ENCODE results near the gene HSD17B13.

HSD17B13 gene

DNA sequence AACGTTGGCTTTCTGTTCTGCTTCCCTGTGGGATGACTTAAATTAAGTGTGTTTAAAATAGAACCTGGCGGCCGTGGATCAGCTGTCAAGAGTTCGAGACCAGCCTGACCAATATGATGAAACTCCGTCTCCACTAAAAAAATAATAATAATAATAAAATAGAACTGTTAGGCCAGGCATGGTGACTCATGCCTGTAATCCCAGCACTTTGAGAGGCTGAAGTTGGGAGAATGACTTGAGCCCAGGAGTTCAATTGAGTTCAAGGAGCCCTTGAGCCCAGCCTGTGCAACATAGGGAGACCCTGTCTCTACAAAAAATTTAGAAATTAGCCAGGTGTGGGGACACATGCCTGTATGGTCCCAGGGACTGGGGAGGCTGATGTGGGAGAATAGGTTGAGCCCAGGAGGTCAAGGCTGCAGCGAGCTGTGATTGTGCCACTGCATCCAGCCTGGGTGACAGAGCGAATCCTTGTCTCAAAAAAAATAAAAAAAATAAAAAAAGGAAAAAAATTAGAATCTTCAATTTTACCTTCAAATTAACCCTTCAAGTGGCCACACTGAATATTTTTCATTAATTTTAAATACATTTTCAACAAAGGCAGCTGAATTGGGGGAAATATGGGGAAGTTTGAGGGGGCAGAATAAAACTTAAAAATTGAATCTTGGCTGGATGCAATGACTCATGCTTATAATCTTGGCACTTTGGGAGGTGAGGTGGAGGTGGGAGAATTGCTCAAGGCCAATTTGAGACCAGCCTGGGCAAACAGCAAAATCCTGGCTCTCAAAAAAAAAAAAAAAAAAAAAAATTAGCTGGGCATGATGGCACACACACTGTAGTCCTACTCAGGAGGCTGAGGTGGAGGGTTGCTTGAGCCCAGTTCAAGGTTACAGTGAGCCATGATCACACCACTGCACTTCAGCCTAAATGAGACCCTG lies 31.8 kb upstream of the HSD17B13 start:
- H3K79me1 ChIP-seq (ENCODE audit: low read depth, low read length) = no peaks in the 10 kb centered on the region
- H3K27ac ChIP-seq (replicated peaks; ENCODE audit: low read length) = no peak overlapping the region
- no peak overlapping the region for H2BK15ac ChIP-seq (ENCODE audit: low read length)
- no peak overlapping the region for H3K9ac ChIP-seq (ENCODE audit: low read depth, low read length, poor library complexity)
- H3K23ac ChIP-seq (ENCODE audit: low read depth, low read length, poor library complexity) = no peak overlapping the region
- no peak overlapping the region for H2AK5ac ChIP-seq (ENCODE audit: low read depth, low read length)
- H3K9me3 ChIP-seq (replicated peaks in 1 of 2; ENCODE audit: control insufficient read depth in 2 of 2, insufficient read depth in 1 of 2, low read depth in 1 of 2, low read length in 2 of 2) = no peaks in the 10 kb centered on the region
- no peak for DNase-seq (ENCODE audit: low spot score)
- no peak overlapping the region for H2BK12ac ChIP-seq (ENCODE audit: low read length)
- peaks cover 0 to 29% of the 10 kb centered on the region in 2 donors for H3K36me3 ChIP-seq (replicated peaks in 1 of 2; ENCODE audit: control insufficient read depth in 2 of 2, insufficient read depth in 2 of 2, low read length in 2 of 2)
- no peak overlapping the region for H3K4me3 ChIP-seq (ENCODE audit: low read length in 2 of 2)
- no peak overlapping the region for H2BK5ac ChIP-seq (ENCODE audit: low read length)
- no peak overlapping the region for H3K4me2 ChIP-seq (ENCODE audit: insufficient read depth, low read length, poor library complexity, severe bottlenecking)
- H2BK120ac ChIP-seq (ENCODE audit: low read depth, low read length) = no peak overlapping the region
- H4K91ac ChIP-seq (ENCODE audit: low read depth, low read length, poor library complexity) = no peak overlapping the region
- no peak overlapping the region for H3K14ac ChIP-seq (ENCODE audit: low read length)
- no peak overlapping the region for H2AFZ ChIP-seq (ENCODE audit: low read length)
- no peak overlapping the region for H3K18ac ChIP-seq (ENCODE audit: low read length)
- H3K4me1 ChIP-seq (ENCODE audit: control insufficient read depth in 2 of 2, insufficient read depth in 1 of 2, low read depth in 1 of 2, low read length in 2 of 2) = no peaks in the 10 kb centered on the region
- WGBS, 2 donors (ENCODE audit: extremely low coverage in 2 of 2, insufficient read length in 2 of 2, insufficient replicate concordance in 1 of 2) = no CpG with 5 or more reads among the region's 7 CpGs
- H3K27me3 ChIP-seq (ENCODE audit: control insufficient read depth in 3 of 3, insufficient read depth in 3 of 3, low read depth in 1 of 3, low read length in 3 of 3) = no peaks in the 10 kb centered on the region
- no peak overlapping the region for H3K4ac ChIP-seq (ENCODE audit: low read length)
- H4K8ac ChIP-seq (ENCODE audit: low read depth, low read length) = no peak overlapping the region

DNA sequence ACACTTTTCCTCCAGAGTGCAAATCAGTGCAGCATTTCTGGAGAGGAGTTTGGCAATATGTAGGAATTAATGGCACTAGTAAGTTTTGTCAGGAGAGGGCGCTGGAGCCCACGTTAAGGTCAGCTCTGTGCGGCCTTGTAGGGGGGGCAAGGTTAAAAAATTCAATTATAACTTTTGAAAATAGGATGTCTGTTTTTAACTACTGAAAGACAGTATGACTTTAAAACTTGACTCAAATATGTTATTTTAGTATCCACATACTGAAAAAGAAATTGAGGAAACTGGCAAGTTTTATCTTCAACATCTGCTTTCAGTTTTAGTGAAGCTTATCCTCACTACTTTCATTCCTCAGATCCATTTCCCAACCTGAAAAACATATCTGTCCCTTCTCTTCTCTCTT lies 30.9 kb upstream of the HSD17B13 start:
- no peak overlapping the region for H2BK12ac ChIP-seq (ENCODE audit: low read length)
- no peaks in the 10 kb centered on the region for H3K9me3 ChIP-seq (replicated peaks in 1 of 2; ENCODE audit: control insufficient read depth in 2 of 2, insufficient read depth in 1 of 2, low read depth in 1 of 2, low read length in 2 of 2)
- H3K27me3 ChIP-seq (ENCODE audit: control insufficient read depth in 3 of 3, insufficient read depth in 3 of 3, low read depth in 1 of 3, low read length in 3 of 3) = no peaks in the 10 kb centered on the region
- H3K18ac ChIP-seq (ENCODE audit: low read length) = no peak overlapping the region
- DNase-seq (ENCODE audit: low spot score) = peak; percentile 24
- H3K36me3 ChIP-seq (replicated peaks in 1 of 2; ENCODE audit: control insufficient read depth in 2 of 2, insufficient read depth in 2 of 2, low read length in 2 of 2) = peaks cover 0 to 21% of the 10 kb centered on the region in 2 donors
- no peak overlapping the region for H3K14ac ChIP-seq (ENCODE audit: low read length)
- no peak overlapping the region for H3K4ac ChIP-seq (ENCODE audit: low read length)
- no peak overlapping the region for H4K91ac ChIP-seq (ENCODE audit: low read depth, low read length, poor library complexity)
- H3K4me1 ChIP-seq (ENCODE audit: control insufficient read depth in 2 of 2, insufficient read depth in 1 of 2, low read depth in 1 of 2, low read length in 2 of 2) = no peaks in the 10 kb centered on the region
- no peak overlapping the region for H3K9ac ChIP-seq (ENCODE audit: low read depth, low read length, poor library complexity)
- no peak overlapping the region for H3K23ac ChIP-seq (ENCODE audit: low read depth, low read length, poor library complexity)
- H2AFZ ChIP-seq (ENCODE audit: low read length) = no peak overlapping the region
- no peaks in the 10 kb centered on the region for H3K79me1 ChIP-seq (ENCODE audit: low read depth, low read length)
- H2BK15ac ChIP-seq (ENCODE audit: low read length) = no peak overlapping the region
- H3K4me3 ChIP-seq (ENCODE audit: low read length in 2 of 2) = no peak overlapping the region
- H2BK5ac ChIP-seq (ENCODE audit: low read length) = no peak overlapping the region
- H3K27ac ChIP-seq (replicated peaks; ENCODE audit: low read length) = no peak overlapping the region
- H4K8ac ChIP-seq (ENCODE audit: low read depth, low read length) = no peak overlapping the region
- no CpG with 5 or more reads among the region's 3 CpGs for whole genome bisulfite sequencing, 2 donors (ENCODE audit: extremely low coverage in 2 of 2, insufficient read length in 2 of 2, insufficient replicate concordance in 1 of 2)
- H2BK120ac ChIP-seq (ENCODE audit: low read depth, low read length) = no peak overlapping the region
- H3K4me2 ChIP-seq (ENCODE audit: insufficient read depth, low read length, poor library complexity, severe bottlenecking) = no peak overlapping the region
- no peak overlapping the region for H2AK5ac ChIP-seq (ENCODE audit: low read depth, low read length)

DNA sequence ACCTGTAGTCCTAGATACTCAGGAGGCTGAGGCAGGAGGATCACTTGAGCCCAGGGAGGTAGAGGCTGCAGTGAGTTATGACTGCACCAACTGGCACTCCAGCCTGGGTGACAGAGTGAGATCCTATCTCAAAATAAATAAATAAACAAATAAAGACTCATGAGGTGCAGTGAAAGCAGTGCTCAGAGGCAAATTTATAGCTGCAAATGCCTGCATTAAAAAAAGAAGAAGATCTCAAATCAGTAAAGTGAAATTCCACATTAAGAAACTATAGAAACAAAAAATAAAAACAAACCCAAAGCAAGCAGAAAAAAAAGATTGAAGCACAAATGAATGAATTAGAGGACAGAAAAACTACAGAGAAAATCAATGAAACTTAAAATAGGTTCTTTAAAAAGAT lies 22.5 kb upstream of the HSD17B13 start:
- H2BK120ac ChIP-seq (ENCODE audit: low read depth, low read length) = no peak overlapping the region
- H3K9ac ChIP-seq (ENCODE audit: low read depth, low read length, poor library complexity) = no peak overlapping the region
- no peak overlapping the region for H3K18ac ChIP-seq (ENCODE audit: low read length)
- H3K36me3 ChIP-seq (replicated peaks in 1 of 2; ENCODE audit: control insufficient read depth in 2 of 2, insufficient read depth in 2 of 2, low read length in 2 of 2) = peaks cover 0 to 23% of the 10 kb centered on the region in 2 donors
- H3K79me1 ChIP-seq (ENCODE audit: low read depth, low read length) = no peaks in the 10 kb centered on the region
- H3K4me1 ChIP-seq (ENCODE audit: control insufficient read depth in 2 of 2, insufficient read depth in 1 of 2, low read depth in 1 of 2, low read length in 2 of 2) = no peaks in the 10 kb centered on the region
- no peak overlapping the region for H3K23ac ChIP-seq (ENCODE audit: low read depth, low read length, poor library complexity)
- no peak overlapping the region for H2AK5ac ChIP-seq (ENCODE audit: low read depth, low read length)
- no peak overlapping the region for H3K27ac ChIP-seq (replicated peaks; ENCODE audit: low read length)
- DNase-seq (ENCODE audit: low spot score) = no peak
- no peak overlapping the region for H2BK15ac ChIP-seq (ENCODE audit: low read length)
- H2AFZ ChIP-seq (ENCODE audit: low read length) = no peak overlapping the region
- no peaks in the 10 kb centered on the region for H3K27me3 ChIP-seq (ENCODE audit: control insufficient read depth in 3 of 3, insufficient read depth in 3 of 3, low read depth in 1 of 3, low read length in 3 of 3)
- H4K8ac ChIP-seq (ENCODE audit: low read depth, low read length) = no peak overlapping the region
- H3K4me2 ChIP-seq (ENCODE audit: insufficient read depth, low read length, poor library complexity, severe bottlenecking) = no peak overlapping the region
- H2BK5ac ChIP-seq (ENCODE audit: low read length) = no peak overlapping the region
- no peak overlapping the region for H3K14ac ChIP-seq (ENCODE audit: low read length)
- H3K4ac ChIP-seq (ENCODE audit: low read length) = no peak overlapping the region
- no peak overlapping the region for H3K4me3 ChIP-seq (ENCODE audit: low read length in 2 of 2)
- peaks cover 0 to 13% of the 10 kb centered on the region in 2 donors for H3K9me3 ChIP-seq (replicated peaks in 1 of 2; ENCODE audit: control insufficient read depth in 2 of 2, insufficient read depth in 1 of 2, low read depth in 1 of 2, low read length in 2 of 2)
- H4K91ac ChIP-seq (ENCODE audit: low read depth, low read length, poor library complexity) = no peak overlapping the region
- H2BK12ac ChIP-seq (ENCODE audit: low read length) = no peak overlapping the region

DNA sequence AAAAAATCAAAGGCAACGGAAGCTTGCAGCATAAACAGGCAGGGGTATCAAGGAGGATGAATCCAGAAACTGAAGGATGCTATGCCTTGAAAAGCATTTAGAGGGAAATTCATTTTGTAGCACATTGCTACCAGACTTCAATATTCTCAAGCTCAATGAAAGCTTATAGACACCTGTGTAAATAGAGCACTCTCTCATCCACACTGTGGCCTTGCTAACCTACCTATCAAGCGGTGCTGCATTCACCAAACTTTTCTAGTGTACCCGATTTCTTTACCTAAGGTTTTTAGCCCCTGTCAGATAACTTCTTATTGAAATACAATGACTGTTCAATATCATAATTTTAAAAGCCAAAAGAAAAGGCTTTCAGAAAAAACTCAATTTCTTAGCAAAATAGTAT lies 20.2 kb upstream of the HSD17B13 start:
- Histone ChIP-seq H3K27ac (replicated peaks; ENCODE audit: low read length) (no peak overlapping the region), H2BK120ac (ENCODE audit: low read depth, low read length) (no peak overlapping the region)
- no CpG with 5 or more reads among the region's 3 CpGs for WGBS, 2 donors (ENCODE audit: extremely low coverage in 2 of 2, insufficient read length in 2 of 2, insufficient replicate concordance in 1 of 2)

More for the DNA sequence above, 20.2 kb upstream of the HSD17B13 start:
- H3K4me1 ChIP-seq (ENCODE audit: control insufficient read depth in 2 of 2, insufficient read depth in 1 of 2, low read depth in 1 of 2, low read length in 2 of 2) = no peaks in the 10 kb centered on the region
- no peak overlapping the region for H2AFZ ChIP-seq (ENCODE audit: low read length)
- H3K79me1 ChIP-seq (ENCODE audit: low read depth, low read length) = no peaks in the 10 kb centered on the region
- no peak overlapping the region for H3K23ac ChIP-seq (ENCODE audit: low read depth, low read length, poor library complexity)
- H3K4ac ChIP-seq (ENCODE audit: low read length) = no peak overlapping the region
- H2BK12ac ChIP-seq (ENCODE audit: low read length) = no peak overlapping the region
- DNase-seq (ENCODE audit: low spot score) = no peak
- no peak overlapping the region for H2AK5ac ChIP-seq (ENCODE audit: low read depth, low read length)
- H4K91ac ChIP-seq (ENCODE audit: low read depth, low read length, poor library complexity) = no peak overlapping the region
- H3K4me3 ChIP-seq (ENCODE audit: low read length in 2 of 2) = no peak overlapping the region
- H3K4me2 ChIP-seq (ENCODE audit: insufficient read depth, low read length, poor library complexity, severe bottlenecking) = no peak overlapping the region
- H2BK5ac ChIP-seq (ENCODE audit: low read length) = no peak overlapping the region
- no peak overlapping the region for H3K14ac ChIP-seq (ENCODE audit: low read length)
- peaks cover 0 to 33% of the 10 kb centered on the region in 2 donors for H3K36me3 ChIP-seq (replicated peaks in 1 of 2; ENCODE audit: control insufficient read depth in 2 of 2, insufficient read depth in 2 of 2, low read length in 2 of 2)
- H3K27me3 ChIP-seq (ENCODE audit: control insufficient read depth in 3 of 3, insufficient read depth in 3 of 3, low read depth in 1 of 3, low read length in 3 of 3) = no peaks in the 10 kb centered on the region
- H3K9ac ChIP-seq (ENCODE audit: low read depth, low read length, poor library complexity) = no peak overlapping the region
- no peak overlapping the region for H2BK15ac ChIP-seq (ENCODE audit: low read length)
- H4K8ac ChIP-seq (ENCODE audit: low read depth, low read length) = no peak overlapping the region
- H3K9me3 ChIP-seq (replicated peaks in 1 of 2; ENCODE audit: control insufficient read depth in 2 of 2, insufficient read depth in 1 of 2, low read depth in 1 of 2, low read length in 2 of 2) = peaks cover 0 to 13% of the 10 kb centered on the region in 2 donors
- H3K18ac ChIP-seq (ENCODE audit: low read length) = no peak overlapping the region

Measured in neuronal stem cell (in vitro differentiated cells).